HG03469 (cell line): Measurements from ENCODE around the gene KITLG.
"Not testable (repeated sequence)": the region's sequence is repeated elsewhere in the genome, so short reads cannot be mapped to it uniquely, and the experiment has no call there.

Source experiments
- ATAC-seq: cut with Tn5 transposase; IDR thresholded peaks from one replicate; pipeline ENCODE4 v1.9.1; 2021; ENCODE audit warnings: mild to moderate bottlenecking, moderate library complexity, moderate number of reproducible peaks; ENCODE audit not compliant: unreplicated experiment

The KITLG gene

GRCh38 chr12:88496891-88497371 lies 83.3 kb downstream of the KITLG start:
- no peak for ATAC-seq

GRCh38 chr12:88496429-88496828 lies 83.8 kb downstream of the KITLG start:
- no peak for ATAC-seq

- ATAC-seq: no peak
Observed at GRCh38 chr12:88495031-88495430, 85.2 kb downstream of the KITLG start.

GRCh38 chr12:88494520-88494919 lies 85.8 kb downstream of the KITLG start:
- ATAC-seq: no peak

GRCh38 chr12:88493636-88494035 lies 86.6 kb downstream of the KITLG start:
- no peak for ATAC-seq

GRCh38 chr12:88490425-88490824 lies 89.8 kb downstream of the KITLG start:
- no peak for ATAC-seq

- no peak for ATAC-seq
Observed at GRCh38 chr12:88472775-88473174, 107.5 kb downstream of the KITLG start.

GRCh38 chr12:88472248-88472647 lies 108.0 kb downstream of the KITLG start:
- ATAC-seq: no peak

- no peak for ATAC-seq
Observed at GRCh38 chr12:88471331-88472045, 108.8 kb downstream of the KITLG start.

GRCh38 chr12:88469154-88469553 lies 111.1 kb downstream of the KITLG start:
- ATAC-seq: no peak

GRCh38 chr12:88468581-88468980 lies 111.7 kb downstream of the KITLG start:
- ATAC-seq: no peak

- ATAC-seq: not testable (repeated sequence)
Observed at GRCh38 chr12:88466708-88467107, 113.6 kb downstream of the KITLG start.

- no peak for ATAC-seq
Observed at GRCh38 chr12:88458327-88458726, 121.9 kb downstream of the KITLG start.

GRCh38 chr12:88453323-88453722 lies 126.9 kb downstream of the KITLG start:
- no peak for ATAC-seq

- ATAC-seq: no peak
Observed at GRCh38 chr12:88451205-88451604, 129.1 kb downstream of the KITLG start.

- ATAC-seq: no peak
Observed at GRCh38 chr12:88450136-88450535, 130.1 kb downstream of the KITLG start.

- ATAC-seq: no peak
Observed at GRCh38 chr12:88448337-88448915, 131.8 kb downstream of the KITLG start.

GRCh38 chr12:88445705-88446394 lies 134.4 kb downstream of the KITLG start:
- ATAC-seq: no peak

GRCh38 chr12:88444481-88444880 lies 135.8 kb downstream of the KITLG start:
- ATAC-seq: no peak
